Measurements from ENCODE around the gene PROZ.

Gene PROZ

DNA sequence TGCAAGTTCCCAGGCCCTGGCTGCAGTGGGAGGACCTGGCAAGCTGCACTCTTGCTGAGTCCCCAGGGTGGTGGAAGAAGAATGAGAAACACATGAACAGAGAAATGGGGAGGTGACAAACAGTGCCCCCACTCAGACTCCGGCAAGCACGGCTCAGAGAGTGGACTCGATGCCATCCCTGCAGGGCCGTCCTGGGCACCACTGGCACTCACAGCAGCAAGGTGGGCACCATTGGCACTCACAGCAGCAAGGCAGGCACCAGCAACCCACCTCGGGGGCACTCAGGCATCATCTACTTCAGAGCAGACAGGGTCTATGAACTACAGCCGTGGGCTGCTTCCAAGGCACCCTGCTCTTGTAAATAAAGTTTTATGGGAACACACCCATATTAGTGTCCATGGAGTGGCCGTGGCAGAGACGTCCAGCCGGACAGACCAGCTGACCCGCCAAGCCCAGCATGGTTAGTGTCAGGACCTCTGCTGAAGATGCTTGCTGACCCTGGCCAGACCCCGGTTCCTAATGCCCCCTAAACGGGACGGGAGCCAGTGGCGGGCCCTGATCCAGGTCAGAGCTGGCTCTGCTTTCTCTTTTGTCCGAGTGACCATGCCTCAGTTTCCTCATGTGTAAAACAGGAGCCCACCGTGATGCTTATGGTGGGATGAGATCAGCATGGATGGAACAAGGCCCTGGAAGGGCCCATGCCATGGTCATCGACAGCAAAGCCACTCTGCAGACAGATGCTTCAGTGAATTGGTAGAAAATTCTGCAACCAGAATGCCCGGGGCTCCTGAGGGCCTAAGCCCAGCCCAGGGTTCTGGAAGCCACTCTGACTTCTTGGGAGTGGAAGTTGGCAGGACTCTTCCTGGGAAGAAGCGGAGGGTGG lies 37.9 kb upstream of the PROZ start:
- no peak for DNase-seq

DNA sequence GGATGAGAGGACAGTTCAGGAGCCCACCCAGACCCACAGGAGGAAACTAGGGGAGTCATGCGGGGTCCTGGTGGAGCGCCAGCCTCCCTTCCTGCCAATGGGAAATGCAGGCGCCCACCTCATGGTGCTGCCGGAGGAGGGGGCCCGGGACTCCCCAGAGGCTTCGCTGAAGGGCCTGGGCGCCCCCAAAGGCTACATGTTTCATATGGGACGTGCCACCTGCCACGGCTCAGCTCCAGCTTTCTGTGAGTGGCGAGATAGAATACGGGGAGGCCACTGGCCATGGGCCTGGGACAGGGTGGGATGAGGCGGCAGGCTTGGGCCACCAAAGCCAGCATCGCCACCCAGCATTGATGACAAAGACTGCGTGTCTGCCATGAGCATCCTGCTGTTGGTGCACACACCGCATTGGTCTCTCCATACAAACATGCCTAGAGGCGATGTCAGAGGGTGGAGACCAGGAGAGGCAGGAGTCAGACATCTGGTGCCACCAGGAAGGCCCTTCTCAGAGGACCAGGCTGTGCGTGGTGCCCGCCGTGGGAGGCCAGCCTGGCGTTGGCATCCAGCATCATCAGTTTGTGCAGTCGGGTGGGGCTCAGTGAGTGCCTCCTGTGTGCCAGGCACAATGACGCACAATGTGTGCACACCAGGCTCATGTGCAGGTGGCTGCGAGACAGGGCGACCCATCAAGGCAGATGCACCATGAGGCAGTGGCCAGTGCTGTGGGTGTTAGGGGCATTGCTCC lies 37.1 kb upstream of the PROZ start:
- DNase-seq, result no peak

DNA sequence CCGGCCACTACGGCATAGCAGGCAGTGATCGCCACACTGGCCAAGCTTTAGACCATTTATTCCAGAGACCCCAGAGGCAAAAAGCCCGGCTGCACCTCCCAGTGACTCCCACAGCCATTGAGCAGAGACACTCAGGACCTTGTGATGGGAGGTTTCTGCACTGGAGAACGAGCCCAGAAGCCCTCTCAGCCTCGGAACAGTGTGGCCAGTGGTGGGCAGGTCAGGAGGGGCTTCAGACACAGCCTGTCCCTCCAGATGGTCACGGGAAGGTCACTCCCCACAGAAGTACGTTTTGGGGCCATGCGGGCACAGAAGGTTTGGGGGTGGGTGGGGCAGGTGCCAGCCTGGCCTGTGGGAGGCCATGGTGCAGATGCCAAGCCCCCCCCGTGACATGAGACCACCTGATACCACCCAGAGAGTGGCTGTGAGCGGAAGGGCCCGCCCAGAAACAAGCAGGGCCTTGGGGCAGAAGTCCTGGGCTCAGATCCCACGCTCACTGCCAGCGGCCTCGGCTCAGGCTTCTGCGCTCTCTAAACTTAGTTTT lies 36.4 kb upstream of the PROZ start:
- no peak for DNase-seq

DNA sequence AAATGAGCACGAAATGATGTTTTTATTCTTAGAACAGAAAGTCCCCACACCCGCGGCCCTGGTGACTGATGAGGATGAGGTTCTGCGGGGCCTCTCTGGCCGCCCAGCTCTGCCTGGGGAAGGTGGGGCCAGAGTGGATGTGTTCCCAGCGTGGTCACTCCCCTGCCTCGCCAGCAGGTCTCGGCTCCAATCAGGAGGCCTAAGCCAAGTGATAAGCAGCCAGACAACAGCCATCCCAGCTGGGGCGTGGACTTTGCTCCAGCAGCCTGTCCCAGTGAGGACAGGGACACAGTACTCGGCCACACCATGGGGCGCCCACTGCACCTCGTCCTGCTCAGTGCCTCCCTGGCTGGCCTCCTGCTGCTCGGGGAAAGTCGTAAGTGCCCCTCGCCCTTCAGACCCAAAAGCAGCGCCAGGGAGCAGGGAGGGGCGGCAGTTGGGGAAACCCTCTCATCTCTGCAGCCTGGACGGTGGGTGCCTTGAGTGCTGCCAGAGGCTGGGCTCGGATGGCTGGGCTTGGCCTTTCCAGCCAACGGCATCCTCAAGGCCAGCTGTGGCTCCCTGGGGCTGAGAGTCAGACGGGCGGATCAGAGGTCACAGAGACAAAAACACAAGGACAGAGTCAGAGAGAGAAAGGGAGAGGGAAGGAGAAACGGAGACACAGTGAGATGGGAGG lies 35.8 kb upstream of the PROZ start, which contains the start of gene F10:
TSS of gene F10 (plus strand) at position 250 of the 676 bp plus-strand sequence. CDS start at position 307, 57 bp downstream.
- DNase-seq, result no peak

DNA sequence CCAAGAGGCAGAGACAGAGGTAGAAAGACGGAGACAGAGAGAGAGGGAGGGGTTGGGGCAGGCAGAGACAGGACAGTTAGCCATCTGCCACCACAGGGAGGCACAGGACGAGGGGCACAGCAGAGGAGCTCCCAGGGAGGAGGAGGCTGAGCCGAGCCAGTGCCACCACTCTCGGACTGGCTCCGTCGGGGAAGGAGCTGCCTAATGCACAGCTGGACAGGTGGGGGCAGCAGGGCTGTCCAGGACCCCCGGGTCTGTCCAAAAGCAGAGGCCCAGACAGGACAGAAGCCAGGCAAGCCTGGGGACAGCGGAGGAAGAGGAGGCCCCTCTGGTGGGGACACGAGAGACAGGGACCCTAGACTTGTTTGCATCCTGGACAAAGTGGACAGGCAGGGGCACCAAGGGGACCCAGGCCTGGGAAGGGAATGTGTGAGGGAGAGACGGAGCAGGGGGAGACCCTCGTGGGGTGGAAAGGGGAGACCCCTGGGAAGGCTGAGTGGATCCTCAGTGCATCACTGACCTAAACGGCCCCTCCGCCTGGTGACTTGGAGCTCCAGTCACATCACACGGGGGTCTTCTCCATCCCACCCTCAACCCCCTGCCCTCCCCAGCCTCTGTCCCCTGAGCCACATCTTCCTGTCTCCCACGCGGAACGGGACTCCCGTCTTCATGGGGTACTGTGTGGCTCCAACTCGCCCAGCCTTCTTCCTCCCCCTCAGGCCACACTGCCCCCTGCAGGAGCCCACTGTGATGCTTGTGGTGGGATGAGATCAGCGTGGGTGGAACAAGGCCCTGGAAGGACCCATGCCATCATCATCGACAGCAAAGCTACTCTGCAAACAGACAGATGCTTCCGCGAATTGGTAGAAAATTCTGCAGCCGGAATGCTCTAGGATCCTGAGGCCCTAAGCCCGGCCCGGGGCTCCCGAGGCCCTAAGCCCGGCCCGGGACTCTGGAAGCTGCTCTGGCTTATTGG lies 34.9 kb upstream of the PROZ start:
- DNase-seq, result no peak

DNA sequence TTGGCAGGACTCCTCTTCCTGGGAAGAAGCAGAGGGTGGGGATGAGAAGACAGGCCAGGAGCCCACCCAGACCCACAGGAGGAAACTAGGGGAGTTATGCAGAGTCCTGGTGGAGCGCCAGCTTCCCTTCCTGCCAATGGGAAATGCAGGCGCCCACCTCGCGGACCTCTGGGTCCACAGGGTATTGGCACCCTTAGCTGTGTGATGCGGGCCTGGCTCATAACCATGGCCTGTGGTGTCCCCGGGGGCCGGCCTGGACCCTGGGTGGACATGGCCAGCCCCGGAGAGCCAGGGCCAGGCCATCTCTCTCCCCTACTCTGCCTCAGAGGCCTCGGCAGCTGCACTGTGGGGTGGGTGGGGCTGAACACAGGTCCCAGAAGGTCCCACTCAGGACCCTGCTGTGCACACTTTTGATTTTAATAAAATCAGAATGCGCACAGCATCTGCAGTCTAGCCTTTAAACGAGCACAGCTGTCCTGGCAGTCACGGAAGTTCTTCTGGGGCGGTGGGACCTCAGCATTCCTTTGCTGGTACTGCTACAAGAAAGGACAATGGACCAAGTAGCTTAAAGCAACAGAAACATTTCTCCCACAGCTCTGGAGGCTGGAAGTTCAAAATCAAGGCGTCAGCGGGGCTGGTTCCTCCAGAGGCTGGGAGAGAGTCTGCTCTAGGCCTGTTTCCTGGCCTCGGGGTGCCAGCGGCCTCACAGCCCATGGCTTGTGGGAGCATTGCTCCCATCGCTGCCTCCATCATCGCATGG lies 34.1 kb upstream of the PROZ start:
- no peak for DNase-seq

DNA sequence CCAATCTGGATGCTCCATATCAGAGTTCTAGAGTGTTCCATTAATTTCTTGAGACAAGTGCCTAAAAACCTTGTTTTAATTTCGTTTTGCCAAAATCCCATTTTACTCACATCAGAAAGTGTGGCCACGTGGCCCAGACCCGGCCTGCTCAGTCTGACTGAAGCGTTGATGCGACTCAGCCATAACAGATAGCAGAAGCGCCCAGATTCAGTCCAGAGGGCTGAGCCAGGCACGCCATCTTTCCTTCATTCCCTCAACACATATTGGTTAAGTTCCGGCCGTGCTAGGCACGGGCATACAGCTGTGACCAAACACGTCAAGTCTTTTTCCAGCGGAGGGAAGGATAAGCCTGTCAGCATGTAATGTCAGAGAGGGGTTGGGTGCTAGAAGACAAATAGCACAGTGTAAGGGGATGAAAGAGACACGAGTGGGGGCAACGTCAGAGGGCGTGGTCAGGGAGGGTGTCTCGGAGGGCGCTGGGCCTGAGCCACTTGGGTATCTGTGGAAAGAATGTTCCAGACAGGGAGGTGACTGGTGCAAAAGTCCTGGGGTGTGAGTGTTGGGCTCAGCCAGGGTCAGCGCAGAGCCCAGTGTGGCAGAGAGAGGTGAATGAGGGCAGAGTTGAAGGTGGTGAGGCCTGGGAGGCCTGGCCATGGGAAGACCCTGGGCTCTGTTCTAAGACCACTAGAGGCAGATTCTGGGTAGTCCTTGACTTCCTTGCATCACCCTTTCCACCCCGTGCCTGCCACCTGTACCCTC lies 32.8 kb upstream of the PROZ start:
- DNase-seq, result no peak

DNA sequence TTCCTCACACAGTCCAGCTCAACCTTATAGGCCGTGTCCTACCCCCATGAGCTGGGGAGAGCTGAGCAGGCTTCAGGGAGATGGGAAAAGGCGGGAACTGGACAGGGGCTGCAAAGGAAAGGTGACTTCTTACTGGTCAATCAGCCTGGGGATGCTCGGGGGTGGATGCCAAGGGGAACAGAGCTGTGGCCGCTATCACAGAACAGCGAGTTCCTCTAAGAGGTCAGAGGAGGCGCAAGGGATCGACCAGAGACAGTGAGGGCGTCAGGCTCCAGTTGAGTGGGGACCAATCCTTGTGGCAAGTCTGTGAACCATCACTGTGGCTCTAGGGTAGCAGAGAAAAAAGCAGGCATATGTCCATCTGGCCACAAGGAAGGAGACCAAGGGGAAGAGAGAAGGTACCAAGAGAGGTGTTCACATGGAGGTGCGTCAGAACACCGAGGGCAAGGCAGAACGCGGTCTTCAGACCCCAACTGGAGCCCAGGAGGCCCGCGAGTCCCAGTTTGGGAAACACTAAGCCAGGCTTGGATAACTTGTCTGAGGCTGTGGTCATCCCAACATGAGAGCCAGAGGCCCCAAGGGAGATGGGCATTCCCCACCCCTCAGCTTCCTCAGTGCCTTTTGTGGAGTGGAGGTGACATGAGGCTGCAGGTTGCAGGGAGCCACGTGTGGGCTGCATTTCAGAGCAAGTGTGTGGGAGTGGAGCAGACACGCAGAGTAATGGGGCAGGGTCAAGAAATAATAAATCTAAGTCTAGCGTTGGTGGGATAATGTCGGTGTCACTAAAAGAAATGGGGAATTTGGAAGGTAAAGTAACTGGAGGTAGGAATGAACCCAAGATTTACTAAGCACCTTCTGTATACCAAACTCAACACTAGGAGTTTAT lies 31.9 kb upstream of the PROZ start:
- DNase-seq, result no peak

DNA sequence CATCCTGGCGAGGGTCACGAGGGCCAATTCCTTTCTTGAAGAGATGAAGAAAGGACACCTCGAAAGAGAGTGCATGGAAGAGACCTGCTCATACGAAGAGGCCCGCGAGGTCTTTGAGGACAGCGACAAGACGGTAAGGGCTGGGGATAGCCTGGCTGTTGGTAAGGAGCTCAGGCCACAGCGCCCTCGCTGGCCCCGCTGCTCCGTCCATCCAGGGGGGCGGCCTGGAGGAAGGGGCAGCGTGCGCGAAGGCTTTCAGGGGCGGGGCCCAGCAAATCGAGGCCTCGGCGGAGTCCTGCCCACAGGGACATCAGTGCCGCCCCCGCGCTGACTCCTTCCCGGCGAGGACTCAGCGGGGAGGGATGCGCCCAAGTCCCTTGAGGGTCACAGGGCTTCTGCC lies 29.0 kb upstream of the PROZ start:
- DNase-seq, result no peak

DNA sequence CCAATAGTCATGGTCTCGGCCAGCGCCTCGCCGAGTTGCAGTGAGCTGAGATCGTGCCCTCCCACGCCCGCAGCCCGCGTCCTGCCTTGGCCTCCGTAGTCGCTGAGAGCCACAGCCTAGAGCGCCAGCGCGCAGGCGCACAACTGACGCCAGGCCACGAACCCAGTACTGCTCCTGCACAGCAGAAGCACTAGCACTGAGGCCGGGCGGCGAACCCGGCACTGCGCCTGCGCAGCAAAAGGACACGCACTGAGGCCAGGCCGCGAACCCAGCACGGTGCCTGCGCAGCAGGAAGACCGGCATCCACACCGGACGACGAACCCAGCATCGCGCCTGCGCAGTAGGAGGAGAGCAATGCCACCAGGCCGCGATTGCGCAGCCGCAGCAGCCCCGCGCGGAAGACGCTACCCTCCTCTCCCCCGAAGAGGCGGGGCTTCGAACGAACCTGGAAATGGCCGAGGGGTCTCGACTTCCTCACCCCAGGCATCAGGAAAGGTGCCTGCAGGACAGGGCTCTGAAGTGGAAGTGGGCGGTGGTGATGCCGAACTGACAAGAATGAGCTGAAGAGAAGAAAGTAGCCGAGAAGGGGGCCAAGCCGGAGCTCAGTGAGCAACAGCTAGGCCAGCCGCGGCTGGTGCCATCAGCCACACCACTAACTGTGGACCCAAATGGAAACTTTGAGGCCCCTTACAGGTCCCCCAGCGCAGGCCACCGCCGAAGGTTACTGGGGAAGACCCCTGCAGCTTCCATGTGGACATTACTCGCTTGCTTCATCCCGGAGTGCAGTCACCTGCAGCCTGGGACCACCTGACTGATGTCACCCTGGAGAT lies 28.3 kb upstream of the PROZ start:
- DNase-seq, result no peak

DNA sequence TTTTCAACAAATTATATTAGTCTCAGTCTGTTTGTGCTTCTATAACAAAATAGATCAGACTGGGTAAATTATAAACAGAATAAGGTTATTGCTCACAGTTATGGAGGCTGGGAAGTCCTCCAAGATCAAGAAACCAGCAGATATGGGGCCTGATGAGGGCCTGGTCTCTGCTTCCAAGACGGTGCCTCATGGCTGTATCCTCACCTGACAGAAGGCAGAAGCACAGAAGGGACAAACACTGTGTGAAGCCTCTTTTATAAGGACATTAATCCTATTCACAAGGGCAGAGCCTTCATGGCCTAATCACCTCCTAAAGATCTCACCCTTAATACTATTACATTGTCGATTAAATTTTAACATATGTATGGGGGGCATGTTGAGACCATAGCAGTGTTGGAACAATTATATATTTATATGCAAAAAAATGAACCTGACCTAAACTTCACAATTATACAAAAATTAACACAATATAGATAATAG lies 23.1 kb upstream of the PROZ start:
- DNase-seq, result no peak

DNA sequence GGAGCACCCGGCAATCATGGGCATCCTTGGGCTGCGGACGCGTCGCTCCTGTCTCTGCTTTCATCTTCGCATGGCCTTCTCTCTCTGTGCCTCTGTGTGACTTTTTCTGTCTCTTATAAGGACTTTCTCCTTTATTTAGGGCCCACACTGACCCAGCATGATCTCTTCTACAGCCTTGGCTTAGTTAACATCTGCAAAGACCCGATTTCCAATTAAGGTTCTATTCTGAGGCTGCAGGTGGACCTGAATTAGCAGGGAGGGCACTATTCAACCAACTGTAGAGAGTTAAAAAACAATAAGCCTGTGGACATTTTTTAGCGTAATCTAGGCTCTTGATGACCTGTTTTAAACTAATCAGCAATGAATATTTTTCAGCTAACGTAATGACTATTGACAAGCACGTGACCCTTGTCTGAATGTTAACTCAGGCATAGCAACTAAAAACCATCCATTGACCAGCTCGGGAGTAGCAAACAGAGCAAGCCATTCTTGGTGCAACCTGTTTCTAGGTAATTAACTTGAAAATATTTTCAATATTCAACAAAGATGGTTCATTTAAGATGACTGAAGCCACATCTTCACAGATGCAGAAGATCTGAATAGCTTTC lies 20.7 kb upstream of the PROZ start:
- DNase-seq, result no peak

DNA sequence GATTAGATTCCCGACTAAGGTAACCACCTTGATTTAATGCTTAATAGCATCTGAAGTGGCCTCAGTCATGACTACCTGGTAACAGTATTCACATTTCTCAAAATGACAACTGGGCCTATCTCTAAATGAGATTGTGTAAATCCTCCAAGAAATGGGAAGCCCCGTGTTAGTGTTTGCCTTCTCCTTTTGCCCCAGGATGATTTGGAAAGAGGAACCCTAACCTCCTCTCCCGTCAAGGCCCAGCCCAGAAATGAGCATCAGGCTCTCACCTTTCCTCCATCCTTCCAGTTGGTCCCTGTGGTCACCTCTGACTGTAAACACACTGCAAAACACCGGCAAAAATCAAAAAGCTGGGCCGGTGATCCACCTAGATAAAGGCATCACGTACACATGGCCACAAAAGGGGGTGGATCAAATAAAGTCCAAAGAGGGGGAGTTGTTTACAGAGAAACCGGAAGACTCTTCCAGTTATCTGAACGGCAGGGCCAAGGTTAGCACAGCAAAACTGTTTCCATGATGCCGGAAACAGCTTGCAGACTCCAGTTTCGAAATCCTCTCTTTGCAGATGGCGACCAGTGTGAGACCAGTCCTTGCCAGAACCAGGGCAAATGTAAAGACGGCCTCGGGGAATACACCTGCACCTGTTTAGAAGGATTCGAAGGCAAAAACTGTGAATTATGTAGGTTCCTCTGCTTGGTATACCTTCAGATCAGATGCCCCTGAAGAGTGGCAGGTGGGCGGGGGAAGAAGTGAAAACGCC lies 19.5 kb upstream of the PROZ start:
- DNase-seq, result no peak

DNA sequence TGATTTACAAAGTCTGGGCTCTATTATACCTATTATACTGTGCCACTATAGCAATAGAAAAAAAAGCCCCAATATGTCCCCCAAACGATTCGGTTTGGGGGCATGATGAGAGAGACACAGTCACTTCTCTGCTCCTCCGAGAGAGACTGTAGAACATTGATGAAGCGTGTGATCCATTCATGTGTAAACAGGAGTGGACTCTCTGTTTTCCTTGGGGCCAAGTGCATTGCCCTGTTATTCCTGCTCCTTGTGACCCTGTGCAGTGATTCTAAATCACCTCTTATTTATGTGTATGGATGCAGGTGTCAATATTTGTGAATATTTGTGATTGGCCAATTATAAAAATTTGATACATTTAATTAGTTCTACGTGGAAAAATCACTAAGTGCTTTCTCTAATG lies 18.9 kb upstream of the PROZ start:
- DNase-seq, result no peak

DNA sequence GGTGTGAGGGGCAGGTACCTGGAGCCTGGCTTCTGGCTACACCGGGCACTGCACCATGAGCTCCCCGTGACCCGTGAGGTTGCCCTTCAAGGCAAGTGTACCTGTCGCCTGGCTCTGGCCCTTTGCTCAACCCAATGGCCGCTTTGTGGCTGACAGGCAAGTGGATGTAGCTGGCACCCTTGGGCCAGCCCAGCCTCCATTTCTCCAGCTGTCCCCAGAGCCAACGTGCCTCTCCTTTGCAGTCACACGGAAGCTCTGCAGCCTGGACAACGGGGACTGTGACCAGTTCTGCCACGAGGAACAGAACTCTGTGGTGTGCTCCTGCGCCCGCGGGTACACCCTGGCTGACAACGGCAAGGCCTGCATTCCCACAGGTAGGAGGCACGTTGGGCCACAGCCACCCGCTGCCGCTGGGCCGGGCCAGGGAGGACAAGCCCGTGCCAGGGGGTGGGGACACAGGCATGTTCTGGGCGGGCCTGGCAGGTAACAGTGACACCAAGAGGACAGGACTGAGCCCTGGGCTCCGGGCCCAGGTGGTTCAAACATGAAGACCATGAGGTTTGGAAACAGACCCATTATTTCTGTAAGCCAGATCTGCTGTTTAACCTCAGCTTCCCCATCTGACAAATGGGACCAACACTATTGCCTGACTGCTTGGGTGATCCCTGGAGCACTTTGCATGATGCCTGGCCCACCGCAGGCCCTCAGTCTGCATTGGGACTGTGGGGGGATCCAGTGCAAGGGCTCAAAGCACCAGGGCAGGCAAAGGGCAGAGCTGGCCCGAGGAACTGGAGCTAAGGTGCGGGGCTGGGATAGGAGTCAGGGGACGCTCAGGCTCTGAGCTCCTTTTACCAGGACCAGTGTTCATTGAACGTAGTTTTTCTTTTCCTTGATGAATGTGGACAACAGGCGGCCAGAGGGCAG lies 17.5 kb upstream of the PROZ start:
- DNase-seq, result no peak

DNA sequence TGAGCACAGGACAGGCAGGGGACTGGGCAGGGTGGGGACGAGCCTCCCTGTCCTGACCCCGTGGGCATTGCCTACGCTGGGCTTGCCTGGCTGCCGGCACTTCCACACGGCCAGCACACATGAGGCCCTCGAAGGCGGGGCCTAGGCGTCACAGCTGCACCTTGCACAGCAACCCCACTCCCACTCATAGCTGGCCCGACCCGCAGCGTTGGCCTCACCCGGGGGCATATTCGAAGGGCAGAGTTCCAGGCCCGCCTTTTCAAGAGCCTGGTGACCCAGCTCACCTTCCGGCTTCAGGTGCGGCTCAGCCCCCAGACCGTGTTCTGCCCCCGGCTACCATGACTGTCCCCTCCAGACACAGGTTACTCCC lies 16.9 kb upstream of the PROZ start:
- no peak for DNase-seq
